CD8-positive, alpha-beta memory T cell (primary cell): Measurements from ENCODE around the gene NDUFS4. TPM values are rescaled to one million over a fixed set of nuclear protein-coding genes. Genes with fewer than 3 reads are reported as not detected.
"Not testable (repeated sequence)": the region's sequence is repeated elsewhere in the genome, so short reads cannot be mapped to it uniquely, and the experiment has no call there.

ENCODE experiments used
- CTCF ChIA-PET: fragments of 350-600 bp; sonication (Branson Sonifier 250); formaldehyde crosslinking; loops from one replicate; lab custom pipeline; 2021; ENCODE audit warnings: antibody characterized with exemption; lab: Charles Lee
- POLR2A ChIA-PET: fragments of 350-600 bp; sonication (Branson Sonifier 250); formaldehyde crosslinking; loops from one replicate; lab custom pipeline; 2021; ENCODE audit warnings: antibody characterized with exemption; lab: Charles Lee
- DNase-seq, 5 donors: peaks; one replicate each; pipeline versions ENCODE4 v3.0.0 to v3.0.0-alpha.2; 2020 to 2022; ENCODE audit warnings: mixed read lengths in 1 of 5
- H3K27ac ChIP-seq: one replicate; pipeline ENCODE4 v1.7.0; 2013; ENCODE audit warnings: low read depth, mild to moderate bottlenecking, low read length, moderate library complexity
- H3K27me3 ChIP-seq: 2 replicates; pipeline ENCODE4 v1.7.0; 2013; ENCODE audit warnings: low read length, mild to moderate bottlenecking; ENCODE audit not compliant: insufficient read depth, poor library complexity, severe bottlenecking
- H3K36me3 ChIP-seq: 2 replicates; pipeline ENCODE4 v1.7.0; 2013; ENCODE audit warnings: mild to moderate bottlenecking, low read length, moderate library complexity; ENCODE audit not compliant: insufficient read depth
- H3K4me1 ChIP-seq: 2 replicates; pipeline ENCODE4 v1.7.0; 2013; ENCODE audit warnings: mild to moderate bottlenecking, low read length, moderate library complexity; ENCODE audit not compliant: insufficient read depth
- H3K4me3 ChIP-seq: 2 replicates; pipeline ENCODE4 v1.7.0; 2013; ENCODE audit warnings: mild to moderate bottlenecking, low read length
- H3K9me3 ChIP-seq: 2 replicates; pipeline ENCODE4 v1.7.0; 2013; ENCODE audit warnings: mild to moderate bottlenecking, low read length
- H3K27ac Mint-ChIP-seq, 8 donors: one replicate each; pipeline ENCODE4 v1.8.0; 2020 to 2021; ENCODE audit warnings: mixed read lengths in 8 of 8, mild to moderate bottlenecking in 6 of 8, inconsistent platforms in 3 of 8, moderate library complexity in 3 of 8
- H3K27me3 Mint-ChIP-seq, 2 donors: one replicate each; pipeline ENCODE4 v1.8.0; 2020 to 2021; ENCODE audit warnings: mixed read lengths in 2 of 2, mild to moderate bottlenecking in 1 of 2, moderate library complexity in 1 of 2
- H3K36me3 Mint-ChIP-seq, 3 donors: one replicate each; pipeline ENCODE4 v1.8.0; 2020 to 2021; ENCODE audit warnings: mixed read lengths in 3 of 3, inconsistent platforms in 1 of 3, mild to moderate bottlenecking in 1 of 3
- H3K4me1 Mint-ChIP-seq, 3 donors: one replicate each; pipeline ENCODE4 v1.8.0; 2020 to 2021; ENCODE audit warnings: mixed read lengths in 3 of 3, inconsistent platforms in 1 of 3, mild to moderate bottlenecking in 1 of 3
- H3K4me3 Mint-ChIP-seq, 7 donors: one replicate each; pipeline ENCODE4 v1.8.0; 2020 to 2021; ENCODE audit warnings: mixed read lengths in 7 of 7, mild to moderate bottlenecking in 6 of 7, moderate library complexity in 4 of 7, inconsistent platforms in 2 of 7
- H3K9me3 Mint-ChIP-seq, 5 donors: one replicate each; pipeline ENCODE4 v1.8.0; 2020 to 2022; ENCODE audit warnings: mixed read lengths in 5 of 5, mild to moderate bottlenecking in 3 of 5, moderate library complexity in 2 of 5, inconsistent platforms in 1 of 5
- polyA plus RNA-seq: library from polyadenylated mRNA; unstranded; fragments of 300-500 nt; fragmentation: Illumina TruSeq; gene quantifications from one replicate; pipeline ENCODE4 v1.2.3, GENCODE V29; 2021
- total RNA-seq, 2 experiments: library from RNA; stranded (reverse); gene quantifications; one replicate each; pipeline ENCODE4 v1.2.3, GENCODE V29; 2021

The NDUFS4 gene
- 10 to 100 TPM; 59.3 to 61.7 TPM for total RNA-seq
- 89.3 TPM for polyA plus RNA-seq

- ChIA-PET POLR2A (no interaction called here), CTCF (interaction anchor here (1.0 kb wide), 1 partner anchor 30 kb away, joined by 3 read pairs; no protein-coding TSS in a partner anchor)
- H3K4me1 Mint-ChIP-seq = peaks cover 34 to 56% (median 53%) of the 10 kb centered on the region in 3 donors
- H3K36me3 Mint-ChIP-seq = peaks cover 0 to 11% (median 9%) of the 10 kb centered on the region in 3 donors
- H3K9me3 ChIP-seq = no peaks in the 10 kb centered on the region
- H3K9me3 Mint-ChIP-seq = peaks cover 2 to 7% (median 5%) of the 10 kb centered on the region in 5 donors
- H3K27me3 Mint-ChIP-seq = peaks cover 4 to 26% of the 10 kb centered on the region in 2 donors
- peaks cover 6% of the 10 kb centered on the region for H3K27me3 ChIP-seq
- peak; percentile 55 to 83 (median 67) for DNase-seq
- peak within 1 kb of the TSS; percentile 74 for H3K27ac ChIP-seq
- H3K4me3 ChIP-seq = peak within 1 kb of the TSS; percentile 83
- H3K27ac Mint-ChIP-seq = peak within 1 kb of the TSS; percentile 86 to 98 (median 97)
- peaks cover 19% of the 10 kb centered on the region for H3K4me1 ChIP-seq
- H3K4me3 Mint-ChIP-seq = peak within 1 kb of the TSS; percentile 96 to 100 (median 99)
- H3K36me3 ChIP-seq = no peaks in the 10 kb centered on the region
Measured at GRCh38 chr5:53560506-53561191, at the start of gene NDUFS4. NDUFS4 (plus strand) TSS chr5:53560639; CDS start chr5:53560663, 24 bp downstream.

- Mint-ChIP-seq H3K9me3 (peaks cover 17 to 30% (median 26%) of the 10 kb centered on the region in 5 donors), H3K27ac (no peak overlapping the region), H3K27me3 (peaks cover 12 to 13% of the 10 kb centered on the region in 2 donors), H3K4me1 (no peaks in the 10 kb centered on the region), H3K4me3 (no peak overlapping the region), H3K36me3 (no peaks in the 10 kb centered on the region)
- Histone ChIP-seq H3K4me3 (no peak overlapping the region), H3K27ac (no peak overlapping the region), H3K4me1 (no peaks in the 10 kb centered on the region), H3K27me3 (no peaks in the 10 kb centered on the region), H3K9me3 (no peaks in the 10 kb centered on the region), H3K36me3 (no peaks in the 10 kb centered on the region)
- POLR2A ChIA-PET = no interaction called here
- CTCF ChIA-PET = no interaction called here
- no peak for DNase-seq
Measured at GRCh38 chr5:53512539-53512938, 47.9 kb upstream of the NDUFS4 start.

GRCh38 chr5:53515988-53516387 lies 44.5 kb upstream of the NDUFS4 start:
- Histone ChIP-seq H3K27ac (no peak overlapping the region), H3K4me3 (no peak overlapping the region), H3K27me3 (no peaks in the 10 kb centered on the region), H3K9me3 (no peaks in the 10 kb centered on the region), H3K36me3 (no peaks in the 10 kb centered on the region), H3K4me1 (no peaks in the 10 kb centered on the region)
- no peak overlapping the region for H3K4me3 Mint-ChIP-seq
- H3K9me3 Mint-ChIP-seq = peaks cover 5 to 16% (median 7%) of the 10 kb centered on the region in 5 donors
- ChIA-PET CTCF (interaction anchor here (1.2 kb wide), 1 partner anchor 9 kb away, joined by 3 read pairs; no protein-coding TSS in a partner anchor), POLR2A (no interaction called here)
- H3K27me3 Mint-ChIP-seq = peaks cover 15 to 38% of the 10 kb centered on the region in 2 donors
- no peak for DNase-seq
- no peak overlapping the region for H3K27ac Mint-ChIP-seq
- H3K36me3 Mint-ChIP-seq = peaks cover 0 to 1% (median 0%) of the 10 kb centered on the region in 3 donors
- H3K4me1 Mint-ChIP-seq = no peaks in the 10 kb centered on the region

DNA sequence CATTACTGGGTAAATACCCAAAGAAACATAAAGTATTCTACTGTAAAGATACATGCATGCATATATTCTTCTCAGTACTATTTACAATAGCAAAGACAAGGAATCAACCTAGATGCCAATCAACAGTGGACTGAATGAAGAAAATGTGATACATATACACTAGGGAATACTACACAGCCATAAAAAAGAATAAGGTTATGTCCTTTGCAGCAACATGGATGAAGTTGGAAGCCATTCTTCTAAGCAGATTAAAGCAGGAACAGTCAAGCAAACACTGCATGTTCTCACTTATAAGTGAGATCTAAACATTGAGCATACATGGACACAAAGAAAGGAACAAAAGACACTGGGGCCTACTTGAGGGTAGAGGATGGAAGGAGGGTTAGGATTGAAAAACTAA lies 39.6 kb upstream of the NDUFS4 start:
- H3K27ac ChIP-seq = no peak overlapping the region
- H3K9me3 ChIP-seq = no peaks in the 10 kb centered on the region
- no peaks in the 10 kb centered on the region for H3K4me1 ChIP-seq
- CTCF ChIA-PET = no interaction called here
- no peak for DNase-seq
- H3K36me3 ChIP-seq = no peaks in the 10 kb centered on the region
- POLR2A ChIA-PET = no interaction called here
- Mint-ChIP-seq H3K4me1 (no peaks in the 10 kb centered on the region), H3K9me3 (peaks cover 0 to 13% (median 2%) of the 10 kb centered on the region in 5 donors), H3K36me3 (peaks cover 0 to 1% (median 0%) of the 10 kb centered on the region in 3 donors), H3K27me3 (peaks cover 5 to 40% of the 10 kb centered on the region in 2 donors), H3K27ac (no peak overlapping the region), H3K4me3 (no peak overlapping the region)
- H3K4me3 ChIP-seq = no peak overlapping the region
- H3K27me3 ChIP-seq = no peaks in the 10 kb centered on the region

DNA sequence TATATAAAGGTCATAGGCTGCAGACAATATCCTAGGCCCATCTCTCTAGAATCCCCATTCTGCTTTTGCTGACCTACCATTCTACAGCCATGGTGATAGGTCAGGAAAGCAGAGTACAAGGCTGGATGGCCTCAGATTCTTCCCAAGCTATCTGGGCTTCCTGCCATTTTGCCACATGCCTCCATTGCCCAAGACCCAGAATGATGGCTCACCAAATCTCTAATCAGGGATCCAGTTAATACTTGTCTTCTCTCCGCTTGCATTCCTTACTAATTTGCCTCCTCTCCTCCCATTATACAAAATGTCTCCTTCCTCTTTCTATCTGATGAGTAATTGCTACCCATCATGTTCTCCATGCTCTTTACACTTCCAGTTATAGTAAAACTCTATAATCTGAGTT lies 22.7 kb upstream of the NDUFS4 start:
- Mint-ChIP-seq H3K9me3 (peaks cover 0 to 4% (median 0%) of the 10 kb centered on the region in 5 donors), H3K4me1 (no peaks in the 10 kb centered on the region), H3K27me3 (peaks cover 13 to 33% of the 10 kb centered on the region in 2 donors), H3K4me3 (no peak overlapping the region), H3K27ac (no peak overlapping the region), H3K36me3 (no peaks in the 10 kb centered on the region)
- H3K4me1 ChIP-seq = no peaks in the 10 kb centered on the region
- POLR2A ChIA-PET = no interaction called here
- H3K36me3 ChIP-seq = no peaks in the 10 kb centered on the region
- no peak overlapping the region for H3K4me3 ChIP-seq
- H3K9me3 ChIP-seq = no peaks in the 10 kb centered on the region
- CTCF ChIA-PET = no interaction called here
- H3K27me3 ChIP-seq = no peaks in the 10 kb centered on the region
- DNase-seq = no peak
- no peak overlapping the region for H3K27ac ChIP-seq

DNA sequence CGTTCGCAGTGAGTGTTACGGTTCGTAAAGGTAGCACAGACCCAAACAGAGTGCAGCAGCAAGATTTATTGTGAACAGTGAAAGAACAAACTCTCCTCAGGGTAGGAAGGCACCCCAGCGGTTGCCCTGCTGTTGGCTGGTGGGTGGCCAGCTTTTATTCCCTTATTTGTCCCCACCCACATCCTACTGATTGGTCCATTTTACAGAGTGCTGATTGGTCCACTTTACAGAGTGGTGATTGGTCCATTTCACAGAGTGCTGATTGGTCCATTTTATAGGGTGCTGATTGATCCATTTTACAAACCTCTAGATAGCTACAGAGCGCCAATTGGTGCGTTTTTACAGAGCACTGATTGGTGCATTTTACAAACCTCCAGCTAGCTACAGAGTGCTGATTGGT lies 19.7 kb upstream of the NDUFS4 start:
- H3K4me1 Mint-ChIP-seq, POLR2A ChIA-PET, H3K27ac ChIP-seq, H3K36me3 ChIP-seq, H3K4me3 ChIP-seq, H3K27me3 ChIP-seq, H3K9me3 Mint-ChIP-seq, H3K36me3 Mint-ChIP-seq, H3K4me3 Mint-ChIP-seq, DNase-seq, H3K9me3 ChIP-seq, H3K27ac Mint-ChIP-seq, CTCF ChIA-PET, H3K4me1 ChIP-seq: not testable (repeated sequence)
- H3K27me3 Mint-ChIP-seq = peaks cover 7 to 39% of the 10 kb centered on the region in 2 donors

DNA sequence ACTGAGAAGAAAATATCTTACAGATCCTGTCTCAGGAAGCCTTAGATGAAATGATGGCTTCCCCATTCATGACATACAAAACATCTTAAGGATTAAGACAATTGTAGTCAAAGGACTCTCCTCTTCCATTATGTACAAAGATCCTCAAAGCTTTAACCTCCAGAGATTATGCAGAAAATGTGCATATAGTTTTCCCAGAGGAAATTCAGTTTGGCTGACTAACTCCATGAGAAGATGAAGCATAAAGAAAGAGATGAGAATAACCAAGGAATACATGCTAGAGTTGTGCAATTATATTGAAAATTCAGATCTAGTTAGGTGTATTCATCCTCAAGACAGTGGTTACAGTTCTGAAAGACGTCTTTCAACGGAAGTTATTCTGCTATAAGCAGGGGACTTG lies 18.6 kb upstream of the NDUFS4 start:
- POLR2A ChIA-PET = no interaction called here
- no peak overlapping the region for H3K27ac Mint-ChIP-seq
- H3K27me3 Mint-ChIP-seq = peaks cover 7 to 39% of the 10 kb centered on the region in 2 donors

DNA sequence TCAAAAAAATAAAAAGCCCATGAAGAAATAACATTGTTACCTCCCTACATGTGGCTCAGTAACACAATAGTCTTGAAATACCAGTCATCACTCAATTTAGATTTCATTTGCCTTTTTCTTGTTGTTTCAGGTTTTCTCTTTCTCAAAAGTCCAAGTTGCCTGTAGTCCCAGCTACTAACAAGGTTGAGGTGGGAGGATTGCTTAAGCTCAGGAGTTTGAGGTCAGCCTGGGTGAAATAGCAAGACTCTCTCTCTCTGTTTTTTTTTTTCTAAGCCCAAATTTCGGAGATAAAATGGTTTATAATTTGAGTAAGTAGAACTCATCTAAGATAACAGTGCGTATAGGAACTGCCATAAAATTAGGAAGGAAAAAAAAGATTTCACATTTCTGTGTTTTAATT lies 17.5 kb upstream of the NDUFS4 start:
- ChIA-PET POLR2A (no interaction called here), CTCF (no interaction called here)
- Mint-ChIP-seq H3K27ac (no peak overlapping the region), H3K4me1 (no peaks in the 10 kb centered on the region), H3K9me3 (peaks cover 0 to 4% (median 0%) of the 10 kb centered on the region in 5 donors), H3K36me3 (no peaks in the 10 kb centered on the region), H3K4me3 (no peak overlapping the region), H3K27me3 (peaks cover 7 to 31% of the 10 kb centered on the region in 2 donors)
- H3K27ac ChIP-seq = no peak overlapping the region
- H3K4me3 ChIP-seq = no peak overlapping the region
- H3K4me1 ChIP-seq = no peaks in the 10 kb centered on the region
- no peaks in the 10 kb centered on the region for H3K27me3 ChIP-seq
- H3K36me3 ChIP-seq = no peaks in the 10 kb centered on the region
- no peaks in the 10 kb centered on the region for H3K9me3 ChIP-seq
- DNase-seq = no peak

More for the DNA sequence above, 18.6 kb upstream of the NDUFS4 start:
- no peaks in the 10 kb centered on the region for H3K9me3 ChIP-seq
- CTCF ChIA-PET = no interaction called here
- no peaks in the 10 kb centered on the region for H3K36me3 Mint-ChIP-seq
- no peaks in the 10 kb centered on the region for H3K36me3 ChIP-seq
- no peak overlapping the region for H3K4me3 Mint-ChIP-seq
- H3K27me3 ChIP-seq = no peaks in the 10 kb centered on the region
- no peak overlapping the region for H3K4me3 ChIP-seq
- no peaks in the 10 kb centered on the region for H3K4me1 Mint-ChIP-seq
- DNase-seq = no peak
- H3K4me1 ChIP-seq = no peaks in the 10 kb centered on the region
- peaks cover 0 to 4% (median 0%) of the 10 kb centered on the region in 5 donors for H3K9me3 Mint-ChIP-seq
- no peak overlapping the region for H3K27ac ChIP-seq
